A549 treated with Hydrocortisone at 1 μM for 4 hours (cell line): ENCODE data around the gene SLC2A4RG. TPM values are rescaled to one million over a fixed set of nuclear protein-coding genes. Genes with fewer than 3 reads are reported as not detected.

Source experiments
- total RNA-seq: library from RNA; stranded (reverse); fragments of 200-300 nt; extraction: Qiagen RNA extraction; gene quantifications from 5 replicates; pipeline ENCODE4 v1.2.3, GENCODE V29; 2022

SLC2A4RG gene, protein sequence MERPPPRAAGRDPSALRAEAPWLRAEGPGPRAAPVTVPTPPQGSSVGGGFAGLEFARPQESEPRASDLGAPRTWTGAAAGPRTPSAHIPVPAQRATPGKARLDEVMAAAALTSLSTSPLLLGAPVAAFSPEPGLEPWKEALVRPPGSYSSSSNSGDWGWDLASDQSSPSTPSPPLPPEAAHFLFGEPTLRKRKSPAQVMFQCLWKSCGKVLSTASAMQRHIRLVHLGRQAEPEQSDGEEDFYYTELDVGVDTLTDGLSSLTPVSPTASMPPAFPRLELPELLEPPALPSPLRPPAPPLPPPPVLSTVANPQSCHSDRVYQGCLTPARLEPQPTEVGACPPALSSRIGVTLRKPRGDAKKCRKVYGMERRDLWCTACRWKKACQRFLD
- total RNA-seq = 59.0 to 100 TPM (median 93.0 TPM) in 5 replicates

DNA sequence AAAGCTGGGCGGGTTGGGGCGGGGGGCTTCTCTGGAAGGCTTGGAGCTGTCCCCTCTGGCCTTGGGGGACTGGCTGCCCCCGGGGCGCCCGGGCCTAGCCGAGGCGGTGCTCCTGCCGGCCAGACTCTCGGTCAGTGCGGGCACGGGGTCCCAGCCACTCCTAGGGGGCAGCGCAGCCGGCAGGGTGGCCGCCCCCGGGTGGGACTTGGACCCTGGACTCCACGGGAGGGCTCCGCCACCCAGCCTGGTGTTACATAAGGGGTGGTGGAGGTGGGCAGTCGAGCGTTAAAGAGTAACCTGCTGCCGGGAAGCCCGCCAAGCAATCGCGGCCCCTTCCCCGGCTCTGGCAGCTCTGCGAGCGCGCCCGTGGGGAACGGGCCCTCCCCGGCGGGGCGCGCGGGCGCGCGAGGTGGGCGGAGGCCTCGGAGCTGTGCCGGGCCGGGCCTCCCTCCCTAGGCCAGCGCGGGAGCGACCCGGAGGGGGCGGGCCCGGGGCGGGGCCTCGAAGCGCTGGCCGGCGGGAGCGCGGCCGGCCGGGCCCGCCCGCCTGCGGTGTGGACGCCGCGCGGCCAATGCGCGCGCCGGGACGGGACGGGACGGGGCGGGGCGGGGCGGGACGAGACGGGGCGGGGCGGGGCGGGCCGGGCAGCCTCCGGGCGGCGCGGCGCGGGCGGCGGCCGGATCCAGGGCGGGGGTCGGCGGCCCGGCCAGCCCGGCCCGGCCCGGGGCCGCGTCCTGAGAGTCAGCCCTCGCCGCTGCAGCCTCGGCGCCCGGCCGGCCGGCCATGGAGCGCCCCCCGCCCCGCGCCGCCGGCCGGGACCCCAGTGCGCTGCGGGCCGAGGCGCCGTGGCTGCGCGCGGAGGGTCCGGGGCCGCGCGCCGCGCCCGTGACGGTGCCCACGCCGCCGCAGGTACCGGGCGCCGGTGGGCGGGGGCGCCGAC lies at the start of gene SLC2A4RG:
TSS of gene SLC2A4RG (plus strand) at position 647 of the 940 bp plus-strand sequence. CDS start at position 784, 137 bp downstream.

GRCh38 chr20:63696628-63697356 lies 42.8 kb upstream of the SLC2A4RG start, which contains the start of gene TNFRSF6B:
Gene TNFRSF6B (plus strand): TSS chr20:63696652. CDS start chr20:63696768, 116 bp downstream.

GRCh38 chr20:63707558-63708300 lies 31.8 kb upstream of the SLC2A4RG start, which contains the start of the genes ARFRP1 and ZGPAT:
Gene ARFRP1 (minus strand): TSS chr20:63707976. CDS start chr20:63707091, 885 bp downstream.
Gene ZGPAT (plus strand): TSS chr20:63708039. CDS start chr20:63708581, 542 bp downstream.

DNA sequence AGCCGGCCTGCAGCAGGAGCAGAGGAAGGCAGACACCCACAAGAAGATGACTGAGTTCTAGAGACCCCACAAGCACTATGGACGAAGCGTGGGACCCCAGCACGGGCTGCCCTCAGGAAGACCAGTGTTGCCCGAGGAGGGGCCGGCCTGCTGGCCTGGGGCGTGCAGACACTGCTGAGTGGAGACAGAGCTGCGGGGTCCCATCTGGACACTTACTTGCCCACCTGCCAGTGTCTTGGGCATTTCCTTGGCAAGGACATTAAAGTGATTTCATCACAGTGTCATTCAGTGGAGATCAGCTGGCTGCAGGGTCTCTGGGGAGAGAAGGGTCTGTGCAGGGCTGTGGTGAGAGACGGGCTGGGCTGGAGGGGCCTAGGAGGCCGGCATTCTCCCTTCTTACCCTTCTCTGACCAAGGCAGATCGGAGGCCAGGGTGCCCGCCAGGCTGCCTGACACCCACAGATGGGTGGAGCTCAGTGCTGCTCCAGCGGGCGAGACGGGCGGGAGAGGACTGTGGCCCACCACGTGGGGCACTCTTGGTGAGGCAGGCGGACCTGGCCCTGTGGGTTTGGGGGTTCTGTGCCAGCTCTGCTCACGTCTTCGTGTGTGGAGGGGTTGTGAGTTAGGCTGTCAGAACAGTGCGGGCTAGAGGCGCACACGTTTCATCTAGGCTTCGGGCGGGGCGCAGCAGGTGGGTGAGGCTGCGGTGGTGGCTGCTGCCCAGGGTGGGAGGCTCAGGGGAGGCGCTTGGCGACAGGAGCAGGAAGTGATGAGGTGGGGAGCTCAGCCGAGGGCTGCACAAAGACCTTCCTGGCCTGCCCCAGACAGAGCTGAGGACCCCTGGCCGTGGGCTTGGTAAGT lies 3.5 kb upstream of the SLC2A4RG start, which contains the start of gene LIME1:
TSS of gene LIME1 (plus strand) at position 806 of the 860 bp plus-strand sequence. CDS start 886 bp downstream, outside the sequence.

Other genes with a start within 250 kb of the SLC2A4RG start
- gene EEF1A2, start 240.7 kb upstream of the SLC2A4RG start, total RNA-seq = 142 to 176 TPM (median 148 TPM) in 5 replicates
- 234 to 352 TPM (median 331 TPM) in 5 replicates for gene PPDPF, start 219.0 kb upstream of the SLC2A4RG start, total RNA-seq
- 2.7 to 3.6 TPM (median 2.9 TPM) in 5 replicates for gene PTK6, start 202.4 kb upstream of the SLC2A4RG start, total RNA-seq
- 0.11 to 0.15 TPM (median 0.13 TPM) in 5 replicates for gene SRMS, start 192.0 kb upstream of the SLC2A4RG start, total RNA-seq
- 0.16 to 0.41 TPM (median 0.20 TPM) in 5 replicates for gene FNDC11, start 185.6 kb upstream of the SLC2A4RG start, total RNA-seq
- 24.2 to 33.4 TPM (median 27.2 TPM) in 5 replicates for gene HELZ2, start 165.5 kb upstream of the SLC2A4RG start, total RNA-seq
- gene GMEB2, start 112.7 kb upstream of the SLC2A4RG start, total RNA-seq = 9.7 to 10.6 TPM (median 10.2 TPM) in 5 replicates
- gene STMN3, start 86.4 kb upstream of the SLC2A4RG start, total RNA-seq = 8.6 to 11.3 TPM (median 9.5 TPM) in 5 replicates
- 4.7 to 7.2 TPM (median 6.8 TPM) in 5 replicates for gene RTEL1, start 81.5 kb upstream of the SLC2A4RG start, total RNA-seq
- gene TNFRSF6B, start 43.1 kb upstream of the SLC2A4RG start, total RNA-seq = 0.28 to 0.97 TPM (median 0.77 TPM) in 5 replicates
- 33.9 to 39.1 TPM (median 38.0 TPM) in 5 replicates for gene ARFRP1, start 31.8 kb upstream of the SLC2A4RG start, total RNA-seq
- 25.1 to 27.5 TPM (median 27.0 TPM) in 5 replicates for gene ZGPAT, start 31.7 kb upstream of the SLC2A4RG start, total RNA-seq
- 5.0 to 9.8 TPM (median 8.9 TPM) in 5 replicates for gene LIME1, start 3.1 kb upstream of the SLC2A4RG start, total RNA-seq
- gene ZBTB46, start 91.5 kb downstream of the SLC2A4RG start, total RNA-seq = 0.71 to 1.0 TPM (median 0.81 TPM) in 5 replicates
- 0.08 to 0.13 TPM in 2 of 5 replicates, not detected in the others for gene ABHD16B, start 121.7 kb downstream of the SLC2A4RG start, total RNA-seq
- gene TPD52L2, start 125.5 kb downstream of the SLC2A4RG start, total RNA-seq = 131 to 146 TPM (median 133 TPM) in 5 replicates
- 27.2 to 30.6 TPM (median 28.7 TPM) in 5 replicates for gene DNAJC5, start 155.3 kb downstream of the SLC2A4RG start, total RNA-seq
- 25.7 to 34.2 TPM (median 31.7 TPM) in 5 replicates for gene UCKL1, start 216.6 kb downstream of the SLC2A4RG start, total RNA-seq
- gene ZNF512B, start 230.2 kb downstream of the SLC2A4RG start, total RNA-seq = 10.4 to 12.9 TPM (median 12.1 TPM) in 5 replicates
- gene SAMD10, start 239.9 kb downstream of the SLC2A4RG start, total RNA-seq = not detected in 5 replicates
- 49.4 to 62.8 TPM (median 53.2 TPM) in 5 replicates for gene PRPF6, start 241.4 kb downstream of the SLC2A4RG start, total RNA-seq